OCI-LY1 (cell line): ENCODE results near the gene TMEM266.

Experiments used
- H2AFZ ChIP-seq: fragments of 200-600 bp; sonication (generic), shearing (Covaris generic); 2 replicates; pipeline ENCODE4 v1.6.0; 2014; ENCODE audit warnings: antibody characterized with exemption, mild to moderate bottlenecking, low read length
- H3F3A ChIP-seq: fragments of 200-600 bp; sonication (generic), shearing (Covaris generic); 2 replicates; pipeline ENCODE4 v1.6.0; 2014; ENCODE audit warnings: mild to moderate bottlenecking, antibody characterized with exemption, low read length, moderate library complexity; ENCODE audit not compliant: insufficient read depth
- H3K27ac ChIP-seq: fragments of 200-600 bp; sonication (generic); 2 replicates; pipeline ENCODE4 v1.5.1; 2014; ENCODE audit warnings: low read length, mixed run types, mild to moderate bottlenecking, low read depth; ENCODE audit not compliant: poor library complexity, severe bottlenecking
- H3K27me3 ChIP-seq: fragments of 200-600 bp; sonication (generic); 2 replicates; pipeline ENCODE4 v1.6.0; 2014; ENCODE audit warnings: antibody characterized with exemption, mild to moderate bottlenecking, low read length, moderate library complexity; ENCODE audit not compliant: insufficient read depth
- H3K36me3 ChIP-seq: fragments of 200-600 bp; sonication (generic); 2 replicates; pipeline ENCODE4 v1.6.1; 2014; ENCODE audit warnings: mild to moderate bottlenecking, antibody characterized with exemption, low read length, moderate library complexity, mixed read lengths; ENCODE audit not compliant: insufficient read depth
- H3K4me1 ChIP-seq: fragments of 200-600 bp; sonication (generic); 2 replicates; pipeline ENCODE4 v1.5.1; 2014; ENCODE audit warnings: mild to moderate bottlenecking, low read length, moderate library complexity; ENCODE audit not compliant: insufficient read depth, severe bottlenecking
- H3K4me2 ChIP-seq: fragments of 200-600 bp; sonication (generic), shearing (Covaris generic); 2 replicates; pipeline ENCODE4 v1.6.1; 2014; ENCODE audit warnings: low read length
- H3K4me3 ChIP-seq: fragments of 200-600 bp; sonication (generic); 2 replicates; pipeline ENCODE4 v1.5.1; 2014; ENCODE audit warnings: low read length, low read depth, mild to moderate bottlenecking, mixed read lengths; ENCODE audit not compliant: poor library complexity, severe bottlenecking
- H3K79me2 ChIP-seq: fragments of 200-600 bp; shearing (Covaris generic); 2 replicates; pipeline ENCODE4 v1.6.1; 2016; ENCODE audit warnings: mixed run types, low read length, mixed read lengths; ENCODE audit not compliant: insufficient read depth
- H3K9ac ChIP-seq: fragments of 200-600 bp; sonication (generic), shearing (Covaris generic); 2 replicates; pipeline ENCODE4 v1.6.1; 2014; ENCODE audit warnings: mild to moderate bottlenecking, low read length, mixed read lengths
- H3K9me2 ChIP-seq: fragments of 200-600 bp; sonication (generic), shearing (Covaris generic); 2 replicates; pipeline ENCODE4 v1.6.1; 2014; ENCODE audit warnings: low read depth, mild to moderate bottlenecking, low read length, mixed read lengths
- H3K9me3 ChIP-seq: fragments of 200-600 bp; shearing (Covaris generic); 2 replicates; pipeline ENCODE4 v1.6.1; 2014; ENCODE audit warnings: low read length, mixed read lengths
- H4K20me1 ChIP-seq: fragments of 200-600 bp; sonication (generic), shearing (Covaris generic); 2 replicates; pipeline ENCODE4 v1.6.0; 2016; ENCODE audit warnings: mild to moderate bottlenecking, low read length; ENCODE audit not compliant: insufficient read depth
- CTCF ChIP-seq: fragments of 200-600 bp; sonication (generic), shearing (Covaris generic); IDR thresholded peaks from 2 replicates; pipeline ENCODE4 v1.5.1; 2017; ENCODE audit warnings: mild to moderate bottlenecking, antibody characterized with exemption, low read length, moderate library complexity, mixed read lengths
- EZH2 ChIP-seq: fragments of 200-600 bp; sonication (generic), shearing (Covaris generic); IDR thresholded peaks from 2 replicates; pipeline ENCODE4 v1.8.0; 2017; ENCODE audit warnings: borderline replicate concordance, mixed run types, mild to moderate bottlenecking, antibody characterized with exemption, low read length, moderate library complexity, mixed read lengths

TMEM266 gene

DNA sequence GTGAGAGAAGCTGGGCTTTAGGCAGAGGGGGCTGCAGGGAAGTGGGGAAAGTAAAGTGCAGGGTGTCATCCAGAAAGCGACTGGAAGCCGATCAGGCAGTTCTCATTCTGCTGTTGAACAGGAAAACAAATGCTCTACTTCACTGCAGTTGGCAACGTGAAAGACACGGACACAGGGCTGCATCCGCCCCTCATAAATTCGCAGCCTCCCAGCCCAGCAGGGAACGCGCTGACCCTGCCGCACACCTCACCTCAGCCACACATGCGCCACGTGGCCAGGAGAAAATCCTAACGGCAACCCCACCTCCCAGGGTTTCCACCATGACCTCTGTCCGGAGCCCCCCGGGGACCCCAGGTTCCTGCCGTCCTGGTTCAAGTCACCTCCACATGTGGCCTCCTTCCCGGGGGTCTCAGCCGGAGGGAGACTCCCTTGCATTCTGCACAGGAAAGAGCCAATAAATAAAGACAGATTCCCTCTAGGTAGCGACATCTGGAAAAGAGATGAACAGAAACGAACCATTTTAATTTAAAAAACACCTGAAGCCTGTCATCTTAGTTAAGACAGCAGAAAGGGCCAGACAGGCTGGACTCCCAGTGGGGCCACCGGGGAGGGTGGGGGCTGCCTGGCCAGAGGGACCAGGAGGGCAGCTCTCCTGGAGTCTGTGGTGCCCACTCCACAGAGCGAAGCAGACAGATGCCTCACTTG, 118.7 kb downstream of the TMEM266 start:
- Histone ChIP-seq H3K4me2 (no peak overlapping the region), H3K4me1 (no peaks in the 10 kb centered on the region), H4K20me1 (no peaks in the 10 kb centered on the region), H3K79me2 (no peaks in the 10 kb centered on the region), H3K9me3 (no peaks in the 10 kb centered on the region), H3F3A (no peaks in the 10 kb centered on the region), H3K36me3 (no peaks in the 10 kb centered on the region), H3K9ac (no peak overlapping the region), H3K27ac (no peak overlapping the region), H3K9me2 (no peaks in the 10 kb centered on the region), H3K27me3 (peaks cover 16% of the 10 kb centered on the region; the same call in 1 of the 2 replicates), H3K4me3 (no peak overlapping the region), H2AFZ (no peak overlapping the region)
- no peak for TF ChIP-seq CTCF
- no peak for TF ChIP-seq EZH2

GRCh38 chr15:76179023-76179422, 119.2 kb downstream of the TMEM266 start:
- Histone ChIP-seq H3K79me2 (no peaks in the 10 kb centered on the region), H2AFZ (no peak overlapping the region), H3K9me2 (no peaks in the 10 kb centered on the region), H3K36me3 (no peaks in the 10 kb centered on the region), H3F3A (no peaks in the 10 kb centered on the region), H3K4me2 (no peak overlapping the region), H3K9me3 (no peaks in the 10 kb centered on the region), H3K27ac (no peak overlapping the region), H4K20me1 (no peaks in the 10 kb centered on the region), H3K27me3 (peaks cover 16% of the 10 kb centered on the region; the same call in 1 of the 2 replicates), H3K4me1 (no peaks in the 10 kb centered on the region), H3K9ac (no peak overlapping the region), H3K4me3 (no peak overlapping the region)
- TF ChIP-seq CTCF (no peak), EZH2 (no peak)

- TF ChIP-seq EZH2 (no peak), CTCF (no peak)
Measured at GRCh38 chr15:76180321-76180720, 120.5 kb downstream of the TMEM266 start.

More at GRCh38 chr15:76180321-76180720, 120.5 kb downstream of the TMEM266 start:
- H3K27me3 ChIP-seq = peaks cover 16% of the 10 kb centered on the region; the same call in 1 of the 2 replicates
- no peaks in the 10 kb centered on the region for H3K9me3 ChIP-seq
- no peaks in the 10 kb centered on the region for H3F3A ChIP-seq
- H3K4me3 ChIP-seq = no peak overlapping the region
- H4K20me1 ChIP-seq = no peaks in the 10 kb centered on the region
- no peaks in the 10 kb centered on the region for H3K79me2 ChIP-seq
- H3K36me3 ChIP-seq = no peaks in the 10 kb centered on the region
- H3K27ac ChIP-seq = no peak overlapping the region
- H2AFZ ChIP-seq = no peak overlapping the region
- H3K9ac ChIP-seq = no peak overlapping the region
- no peak overlapping the region for H3K4me2 ChIP-seq
- H3K9me2 ChIP-seq = no peaks in the 10 kb centered on the region
- no peaks in the 10 kb centered on the region for H3K4me1 ChIP-seq
